Astrocyte (in vitro differentiated cells and primary cell): Measurements from ENCODE around the gene TMPRSS13. TPM values are rescaled to one million over a fixed set of nuclear protein-coding genes. Genes with fewer than 3 reads are reported as not detected.

Source experiments
- DNase-seq: peaks from one replicate; pipeline ENCODE4 v3.0.0-alpha.2; 2010; ENCODE audit warnings: low read depth
- FAIRE-seq: peaks from 2 replicates; lab custom pipeline; 2011; peaks lifted over from hg19 to GRCh38; lab: Jason Lieb, UNC
- H2AFZ ChIP-seq: 2 replicates; pipeline ENCODE4 v1.6.0; 2012; ENCODE audit warnings: low read depth, low read length, inconsistent platforms
- H3K27ac ChIP-seq: 2 replicates; pipeline ENCODE4 v1.5.1; 2011; ENCODE audit warnings: low read depth, low read length, inconsistent platforms
- H3K27me3 ChIP-seq: 2 replicates; pipeline ENCODE4 v1.6.0; 2011; ENCODE audit warnings: low read length, inconsistent platforms; ENCODE audit not compliant: insufficient read depth
- H3K36me3 ChIP-seq: 2 replicates; pipeline ENCODE4 v1.5.1; 2011; ENCODE audit warnings: low read length, inconsistent platforms; ENCODE audit not compliant: insufficient read depth
- H3K4me1 ChIP-seq: 2 replicates; pipeline ENCODE4 v1.5.1; 2011; ENCODE audit warnings: low read length, inconsistent platforms; ENCODE audit not compliant: insufficient read depth
- H3K4me2 ChIP-seq: 2 replicates; pipeline ENCODE4 v1.6.0; 2012; ENCODE audit warnings: low read length, inconsistent platforms
- H3K4me3 ChIP-seq: 2 replicates; pipeline ENCODE4 v1.5.1; 2011; ENCODE audit warnings: low read depth, mild to moderate bottlenecking, low read length, inconsistent platforms; ENCODE audit not compliant: insufficient read depth
- H3K79me2 ChIP-seq: 2 replicates; pipeline ENCODE4 v1.6.0; 2012; ENCODE audit warnings: mild to moderate bottlenecking, low read length, inconsistent platforms; ENCODE audit not compliant: insufficient read depth
- H3K9ac ChIP-seq: 2 replicates; pipeline ENCODE4 v1.6.0; 2012; ENCODE audit warnings: mild to moderate bottlenecking, low read length, inconsistent platforms
- H3K9me3 ChIP-seq: 2 replicates; pipeline ENCODE4 v1.5.1; 2012; ENCODE audit warnings: low read depth, mild to moderate bottlenecking, low read length, inconsistent platforms; ENCODE audit not compliant: insufficient read depth
- H4K20me1 ChIP-seq: 2 replicates; pipeline ENCODE4 v1.6.0; 2012; ENCODE audit warnings: low read length, inconsistent platforms; ENCODE audit not compliant: insufficient read depth
- H3K27ac Mint-ChIP-seq: one replicate; pipeline ENCODE4 v1.8.0; 2021; ENCODE audit warnings: mild to moderate bottlenecking, mixed read lengths; ENCODE audit not compliant: unreplicated experiment
- H3K27me3 Mint-ChIP-seq: one replicate; pipeline ENCODE4 v1.8.0; 2021; ENCODE audit warnings: low read depth, mixed read lengths; ENCODE audit not compliant: unreplicated experiment
- H3K36me3 Mint-ChIP-seq: one replicate; pipeline ENCODE4 v1.8.0; 2021; ENCODE audit warnings: low read depth, mixed read lengths; ENCODE audit not compliant: unreplicated experiment
- H3K4me1 Mint-ChIP-seq: one replicate; pipeline ENCODE4 v1.8.0; 2021; ENCODE audit warnings: low read depth, mixed read lengths; ENCODE audit not compliant: unreplicated experiment
- H3K4me3 Mint-ChIP-seq: one replicate; pipeline ENCODE4 v1.8.0; 2021; ENCODE audit warnings: mild to moderate bottlenecking, moderate library complexity, mixed read lengths; ENCODE audit not compliant: unreplicated experiment
- H3K9me3 Mint-ChIP-seq: one replicate; pipeline ENCODE4 v1.8.0; 2021; ENCODE audit warnings: mild to moderate bottlenecking, mixed read lengths; ENCODE audit not compliant: unreplicated experiment
- CTCF ChIP-seq: IDR thresholded peaks from 2 replicates; pipeline ENCODE4 v1.5.1; 2011; ENCODE audit warnings: low read depth, mild to moderate bottlenecking, inconsistent platforms, low read length, moderate library complexity; ENCODE audit not compliant: insufficient read depth
- EZH2 ChIP-seq: IDR thresholded peaks from 2 replicates; pipeline ENCODE4 v1.6.1; 2012; ENCODE audit warnings: mild to moderate bottlenecking, low read length, inconsistent platforms; ENCODE audit not compliant: insufficient read depth
- total RNA-seq: library from RNA; stranded (reverse); gene quantifications from 2 replicates; pipeline ENCODE4 v1.2.1, GENCODE V29; 2021

TMPRSS13 gene
- total RNA-seq, 1 donor from 2014 or later = 0.66 TPM

- H3K27ac Mint-ChIP-seq = peak overlapping the region; percentile 69
- no peaks in the 10 kb centered on the region for H3K4me1 Mint-ChIP-seq
- FAIRE-seq = no peak
Observed at GRCh38 chr11:117917591-117918151, 11.5 kb downstream of the TMPRSS13 start.

GRCh38 chr11:117916956-117917355, 12.2 kb downstream of the TMPRSS13 start:
- FAIRE-seq = no peak
- no peak overlapping the region for H2AFZ ChIP-seq
- no peak overlapping the region for H3K4me2 ChIP-seq
- no peak for DNase-seq
- no peak overlapping the region for H3K9ac ChIP-seq
- H3K4me1 Mint-ChIP-seq = no peaks in the 10 kb centered on the region
- H3K27ac ChIP-seq = no peak overlapping the region
- H3K4me1 ChIP-seq = no peaks in the 10 kb centered on the region
- H3K27me3 ChIP-seq = peaks cover 12% of the 10 kb centered on the region
- H3K36me3 Mint-ChIP-seq = no peaks in the 10 kb centered on the region
- no peaks in the 10 kb centered on the region for H4K20me1 ChIP-seq
- H3K9me3 Mint-ChIP-seq = no peaks in the 10 kb centered on the region
- peaks cover 77% of the 10 kb centered on the region for H3K27me3 Mint-ChIP-seq
- no peak overlapping the region for H3K27ac Mint-ChIP-seq
- TF ChIP-seq CTCF (no peak), EZH2 (no peak)
- H3K4me3 ChIP-seq = no peak overlapping the region
- H3K36me3 ChIP-seq = no peaks in the 10 kb centered on the region
- H3K79me2 ChIP-seq = no peaks in the 10 kb centered on the region
- H3K9me3 ChIP-seq = no peaks in the 10 kb centered on the region
- H3K4me3 Mint-ChIP-seq = no peak overlapping the region

More at GRCh38 chr11:117917591-117918151, 11.5 kb downstream of the TMPRSS13 start:
- no peak overlapping the region for H3K27ac ChIP-seq
- H3K9me3 ChIP-seq = no peaks in the 10 kb centered on the region
- H3K4me2 ChIP-seq = no peak overlapping the region
- no peaks in the 10 kb centered on the region for H3K4me1 ChIP-seq
- Mint-ChIP-seq H3K36me3 (no peaks in the 10 kb centered on the region), H3K9me3 (no peaks in the 10 kb centered on the region), H3K27me3 (peaks cover 72% of the 10 kb centered on the region), H3K4me3 (no peak overlapping the region)
- peaks cover 11% of the 10 kb centered on the region for H3K27me3 ChIP-seq
- DNase-seq = no peak
- no peak overlapping the region for H2AFZ ChIP-seq
- TF ChIP-seq CTCF (no peak), EZH2 (no peak)
- no peak overlapping the region for H3K4me3 ChIP-seq
- H4K20me1 ChIP-seq = no peaks in the 10 kb centered on the region
- H3K79me2 ChIP-seq = no peaks in the 10 kb centered on the region
- no peaks in the 10 kb centered on the region for H3K36me3 ChIP-seq
- no peak overlapping the region for H3K9ac ChIP-seq

GRCh38 chr11:117915672-117916235, 13.4 kb downstream of the TMPRSS13 start:
- Histone ChIP-seq H3K36me3 (no peaks in the 10 kb centered on the region), H3K79me2 (no peaks in the 10 kb centered on the region), H3K9me3 (no peaks in the 10 kb centered on the region), H3K4me3 (no peak overlapping the region), H3K4me1 (no peaks in the 10 kb centered on the region), H3K27ac (no peak overlapping the region), H3K9ac (no peak overlapping the region), H3K27me3 (peaks cover 17% of the 10 kb centered on the region), H3K4me2 (no peak overlapping the region), H2AFZ (no peak overlapping the region), H4K20me1 (no peaks in the 10 kb centered on the region)
- TF ChIP-seq CTCF (no peak), EZH2 (no peak)
- Mint-ChIP-seq H3K27ac (no peak overlapping the region), H3K27me3 (peaks cover 74% of the 10 kb centered on the region), H3K4me1 (no peaks in the 10 kb centered on the region), H3K9me3 (no peaks in the 10 kb centered on the region), H3K36me3 (no peaks in the 10 kb centered on the region), H3K4me3 (no peak overlapping the region)
- FAIRE-seq = no peak
- DNase-seq = no peak
